RPMI8226 (cell line): ENCODE measurements around the gene UFSP1.

Source experiments
- DNase-seq: peaks from one replicate; pipeline ENCODE4 v3.0.0-alpha.2; 2015

Gene UFSP1

DNA sequence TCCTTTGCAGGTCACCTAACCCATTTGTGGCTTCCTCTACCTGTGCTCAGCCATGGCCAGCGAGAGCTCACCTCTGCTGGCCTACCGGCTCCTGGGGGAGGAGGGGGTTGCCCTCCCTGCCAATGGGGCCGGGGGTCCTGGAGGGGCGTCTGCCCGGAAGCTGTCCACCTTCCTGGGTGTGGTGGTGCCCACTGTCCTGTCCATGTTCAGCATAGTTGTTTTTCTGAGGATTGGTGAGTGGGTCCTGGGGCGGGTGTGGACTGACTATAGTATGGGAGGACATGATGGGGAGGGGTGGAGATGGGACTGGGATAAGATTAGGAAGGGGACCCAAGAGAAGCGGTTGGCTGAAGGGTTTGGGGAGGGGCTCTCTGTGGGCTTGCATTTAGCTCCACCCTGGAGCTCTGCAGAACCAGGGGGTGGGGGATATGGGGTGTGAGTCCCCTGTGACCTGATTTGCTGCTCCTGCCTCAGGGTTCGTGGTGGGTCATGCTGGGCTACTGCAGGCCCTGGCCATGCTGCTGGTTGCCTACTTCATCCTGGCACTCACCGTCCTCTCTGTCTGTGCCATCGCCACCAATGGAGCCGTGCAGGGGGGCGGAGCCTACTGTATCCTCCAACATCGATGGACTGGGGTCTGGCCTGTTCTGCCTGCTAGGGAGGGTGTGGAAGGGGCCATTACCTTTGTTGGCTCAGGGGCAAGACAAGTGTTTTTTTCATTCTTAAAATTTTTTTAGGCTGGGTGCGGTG, 35.2 kb downstream of the UFSP1 start:
- no peak for DNase-seq

- peak; percentile 95 for DNase-seq
Measured at GRCh38 chr7:100852048-100852872, 37.3 kb downstream of the UFSP1 start, which contains the start of gene SLC12A9. Gene SLC12A9, plus strand, starts transcription at chr7:100852713. Its CDS starts 1,485 bp downstream, at chr7:100854198.

- DNase-seq: no peak
Measured at GRCh38 chr7:100847360-100847759, 42.2 kb downstream of the UFSP1 start.

DNA sequence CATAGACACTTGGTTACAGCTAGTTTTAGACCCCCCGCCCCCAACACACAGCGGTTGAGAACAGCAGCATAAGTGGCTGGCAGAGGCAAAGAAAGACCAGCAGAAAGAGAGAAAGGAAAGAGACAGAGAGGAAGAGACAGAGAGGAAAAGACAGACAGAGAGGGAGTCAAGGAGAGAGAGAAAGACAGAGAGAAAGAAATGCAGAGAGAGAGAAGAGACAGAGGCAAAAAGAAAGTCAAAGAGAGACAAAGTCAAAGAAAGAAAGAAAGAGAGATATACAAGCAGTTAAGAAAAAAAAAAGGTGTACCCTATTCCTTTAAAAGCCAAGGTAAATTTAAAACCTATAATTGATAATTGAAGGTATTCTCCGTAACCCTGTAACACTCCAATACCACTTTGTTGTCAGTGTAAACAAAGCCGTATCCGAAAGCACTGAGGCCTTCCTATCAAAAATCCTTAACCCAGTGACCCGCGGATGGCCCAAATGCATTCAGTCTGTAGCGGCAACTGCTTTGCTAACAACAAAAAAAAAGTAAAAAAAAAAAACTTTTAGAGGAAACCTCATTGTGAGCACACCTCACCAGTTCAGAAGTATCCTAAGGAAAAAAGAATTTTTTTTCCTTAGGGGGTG, 48.9 kb downstream of the UFSP1 start:
- DNase-seq: no peak

GRCh38 chr7:100839361-100839760, 50.2 kb downstream of the UFSP1 start:
- DNase-seq: no peak
